ENCODE data around the gene NDC1. TPM values are rescaled to one million over a fixed set of nuclear protein-coding genes. Genes with fewer than 3 reads are reported as not detected.

The NDC1 gene
- total RNA-seq, 1 donor from 2014 or later: 94.3 TPM

DNA sequence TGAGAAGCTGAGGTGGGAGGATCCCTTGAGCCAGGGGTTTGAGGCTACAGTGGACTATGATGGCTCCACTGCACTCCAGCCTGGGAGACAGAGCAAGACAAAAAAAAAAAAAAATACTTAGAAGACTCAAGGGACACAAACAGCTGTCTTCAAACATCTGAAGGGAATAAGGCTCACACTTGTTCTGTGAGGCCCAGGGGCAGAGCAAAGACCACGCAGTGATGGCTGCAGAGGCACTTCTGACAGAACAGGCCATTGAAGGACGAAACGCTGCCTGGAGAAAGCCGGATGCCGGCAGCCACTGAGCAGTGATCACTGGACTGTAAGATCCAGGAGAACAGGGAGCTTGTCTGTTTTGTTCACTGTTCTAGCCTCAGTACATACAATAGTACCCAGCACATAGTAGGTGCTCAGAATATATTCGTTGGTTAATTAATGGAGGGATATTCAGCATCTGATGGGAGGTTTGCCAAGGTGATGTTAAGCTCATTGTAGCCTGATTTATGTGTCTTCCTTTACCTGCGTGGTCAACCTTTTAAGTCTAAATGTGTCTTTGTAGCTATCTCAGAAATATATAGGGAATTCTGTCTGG lies 12.1 kb upstream of the NDC1 start:
- Mint-ChIP-seq H3K27me3 (ENCODE audit: insufficient read depth, low read depth) (peaks cover under 1% of the 10 kb centered on the region), H3K27ac (no peak overlapping the region), H3K4me3 (no peak overlapping the region), H3K4me1 (no peaks in the 10 kb centered on the region), H3K36me3 (peaks cover 14% of the 10 kb centered on the region), H3K9me3 (no peaks in the 10 kb centered on the region)
- Histone ChIP-seq H3K79me2 (ENCODE audit: low read depth) (no peaks in the 10 kb centered on the region), H3K9ac (no peak overlapping the region), H3K36me3 (no peaks in the 10 kb centered on the region), H3K9me3 (ENCODE audit: low read depth) (no peaks in the 10 kb centered on the region), H3K4me1 (no peaks in the 10 kb centered on the region), H3K4me3 (no peak overlapping the region), H3K4me2 (no peak overlapping the region), H3K27ac (no peak overlapping the region), H2AFZ (replicated peaks) (no peak overlapping the region), H3K27me3 (no peaks in the 10 kb centered on the region), H3F3A (ENCODE audit: low read depth) (no peaks in the 10 kb centered on the region), H4K20me1 (ENCODE audit: low read depth) (no peaks in the 10 kb centered on the region)
- no peak for DNase-seq (ENCODE audit: low spot score)
- TF ChIP-seq, protein P1, sequence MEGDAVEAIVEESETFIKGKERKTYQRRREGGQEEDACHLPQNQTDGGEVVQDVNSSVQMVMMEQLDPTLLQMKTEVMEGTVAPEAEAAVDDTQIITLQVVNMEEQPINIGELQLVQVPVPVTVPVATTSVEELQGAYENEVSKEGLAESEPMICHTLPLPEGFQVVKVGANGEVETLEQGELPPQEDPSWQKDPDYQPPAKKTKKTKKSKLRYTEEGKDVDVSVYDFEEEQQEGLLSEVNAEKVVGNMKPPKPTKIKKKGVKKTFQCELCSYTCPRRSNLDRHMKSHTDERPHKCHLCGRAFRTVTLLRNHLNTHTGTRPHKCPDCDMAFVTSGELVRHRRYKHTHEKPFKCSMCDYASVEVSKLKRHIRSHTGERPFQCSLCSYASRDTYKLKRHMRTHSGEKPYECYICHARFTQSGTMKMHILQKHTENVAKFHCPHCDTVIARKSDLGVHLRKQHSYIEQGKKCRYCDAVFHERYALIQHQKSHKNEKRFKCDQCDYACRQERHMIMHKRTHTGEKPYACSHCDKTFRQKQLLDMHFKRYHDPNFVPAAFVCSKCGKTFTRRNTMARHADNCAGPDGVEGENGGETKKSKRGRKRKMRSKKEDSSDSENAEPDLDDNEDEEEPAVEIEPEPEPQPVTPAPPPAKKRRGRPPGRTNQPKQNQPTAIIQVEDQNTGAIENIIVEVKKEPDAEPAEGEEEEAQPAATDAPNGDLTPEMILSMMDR (IDR thresholded peaks at IDR 0.05): no peak
- TF ChIP-seq EZH2 (IDR thresholded peaks at IDR 0.05) (no peak), EZH2phosphoT487 (IDR thresholded peaks at IDR 0.05) (no peak)

DNA sequence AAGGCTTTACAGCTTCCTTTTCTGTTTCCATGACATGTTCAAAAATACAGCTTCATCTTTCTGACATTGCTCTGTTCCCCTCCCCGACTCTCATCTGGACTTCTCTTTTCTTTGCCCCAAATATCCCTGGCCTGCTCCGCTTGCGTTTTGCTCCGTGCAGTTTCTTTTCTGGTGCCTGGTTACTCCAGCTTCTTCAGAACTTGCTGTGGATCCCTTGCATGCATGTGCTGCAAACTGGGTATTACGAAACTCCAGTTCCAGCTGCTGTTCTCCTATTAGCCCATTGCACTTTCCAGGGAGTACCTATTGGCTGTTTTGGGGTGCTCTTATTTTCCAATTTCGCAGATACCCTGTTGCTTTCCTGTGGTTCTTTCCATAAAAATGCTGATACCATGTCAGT lies 9.9 kb upstream of the NDC1 start:
- Mint-ChIP-seq H3K4me1 (no peaks in the 10 kb centered on the region), H3K4me3 (no peak overlapping the region), H3K27ac (no peak overlapping the region)

DNA sequence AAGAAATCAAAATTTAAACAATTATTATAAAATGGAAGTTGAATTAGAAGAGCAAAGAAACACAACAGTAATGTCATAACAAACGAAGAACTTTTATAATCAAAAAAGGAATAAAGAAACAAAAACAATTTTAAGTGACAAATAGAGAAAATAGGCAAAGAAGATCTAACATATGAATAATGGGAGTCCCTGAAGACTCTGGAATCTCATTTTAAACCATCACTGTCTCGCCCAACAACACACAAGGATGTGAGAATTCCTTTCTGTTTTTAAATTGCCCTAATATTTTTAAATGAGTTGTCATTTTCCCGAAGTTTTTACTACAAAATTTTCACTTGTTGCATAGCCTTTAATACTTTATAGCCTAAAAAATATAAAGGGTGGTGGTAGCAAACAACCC lies 4.3 kb upstream of the NDC1 start:
- H3K27me3 ChIP-seq: no peaks in the 10 kb centered on the region
- Mint-ChIP-seq H3K9me3 (peaks cover 11% of the 10 kb centered on the region), H3K4me3 (no peak overlapping the region), H3K4me1 (no peaks in the 10 kb centered on the region), H3K27ac (no peak overlapping the region), H3K36me3 (no peaks in the 10 kb centered on the region), H3K27me3 (ENCODE audit: insufficient read depth, low read depth) (peaks cover 6% of the 10 kb centered on the region)
- no peaks in the 10 kb centered on the region for H4K20me1 ChIP-seq (ENCODE audit: low read depth)
- peaks cover 11% of the 10 kb centered on the region for H3K9me3 ChIP-seq (ENCODE audit: low read depth)
- TF ChIP-seq, protein P1 (IDR thresholded peaks at IDR 0.05): no peak
- no peak for TF ChIP-seq EZH2 (IDR thresholded peaks at IDR 0.05)
- TF ChIP-seq EZH2phosphoT487 (IDR thresholded peaks at IDR 0.05): no peak
- H3K36me3 ChIP-seq: no peaks in the 10 kb centered on the region
- peaks cover 6% of the 10 kb centered on the region for H3K79me2 ChIP-seq (ENCODE audit: low read depth)
- no peaks in the 10 kb centered on the region for H3K4me1 ChIP-seq
- no peak overlapping the region for H2AFZ ChIP-seq (replicated peaks)
- H3K4me2 ChIP-seq: no peak overlapping the region
- H3F3A ChIP-seq (ENCODE audit: low read depth): peaks cover 7% of the 10 kb centered on the region
- H3K27ac ChIP-seq: no peak overlapping the region
- H3K4me3 ChIP-seq: no peak overlapping the region
- no peak overlapping the region for H3K9ac ChIP-seq
- no peak for DNase-seq (ENCODE audit: low spot score)

More for the DNA sequence above, 9.9 kb upstream of the NDC1 start:
- no peak for TF ChIP-seq EZH2phosphoT487 (IDR thresholded peaks at IDR 0.05)
- TF ChIP-seq, protein P1 (IDR thresholded peaks at IDR 0.05): no peak
- no peak for TF ChIP-seq EZH2 (IDR thresholded peaks at IDR 0.05)
- peaks cover 2% of the 10 kb centered on the region for H3K9me3 Mint-ChIP-seq
- no peaks in the 10 kb centered on the region for H3K36me3 ChIP-seq
- peaks cover 4% of the 10 kb centered on the region for H3K27me3 Mint-ChIP-seq (ENCODE audit: insufficient read depth, low read depth)
- no peak overlapping the region for H3K27ac ChIP-seq
- no peaks in the 10 kb centered on the region for H3K4me1 ChIP-seq
- H3K9me3 ChIP-seq (ENCODE audit: low read depth): no peaks in the 10 kb centered on the region
- peaks cover 12% of the 10 kb centered on the region for H3K36me3 Mint-ChIP-seq
- no peaks in the 10 kb centered on the region for H4K20me1 ChIP-seq (ENCODE audit: low read depth)
- H3K9ac ChIP-seq: no peak overlapping the region
- H3K4me2 ChIP-seq: no peak overlapping the region
- no peak overlapping the region for H3K4me3 ChIP-seq
- no peak for DNase-seq (ENCODE audit: low spot score)
- H3K27me3 ChIP-seq: no peaks in the 10 kb centered on the region
- no peaks in the 10 kb centered on the region for H3F3A ChIP-seq (ENCODE audit: low read depth)
- no peak overlapping the region for H2AFZ ChIP-seq (replicated peaks)
- no peaks in the 10 kb centered on the region for H3K79me2 ChIP-seq (ENCODE audit: low read depth)
